Ascending aorta (tissue), 2 donors: ENCODE data around the gene CDC16. TPM values are rescaled to one million over a fixed set of nuclear protein-coding genes. Genes with fewer than 3 reads are reported as not detected.

Experiments
- DNase-seq, 2 donors: peaks; one replicate each; pipeline ENCODE4 v3.0.0-alpha.2; 2019; ENCODE audit warnings: low spot score in 2 of 2
- H3K27ac ChIP-seq, 2 donors: fragments of 200-600 bp; sonication (generic); one replicate each; pipeline ENCODE4 v1.5.1; 2016 to 2017; ENCODE audit warnings: mild to moderate bottlenecking in 1 of 2
- H3K27me3 ChIP-seq: fragments of 200-600 bp; sonication (generic); one replicate; pipeline ENCODE4 v1.5.1; 2017
- H3K36me3 ChIP-seq, 2 donors: fragments of 200-600 bp; sonication (generic); one replicate each; pipeline ENCODE4 v1.5.1; 2016
- H3K4me1 ChIP-seq, 2 donors: fragments of 200-600 bp; sonication (generic); one replicate each; pipeline ENCODE4 v1.5.1; 2016 to 2017; ENCODE audit warnings: mild to moderate bottlenecking in 1 of 2
- H3K4me3 ChIP-seq, 2 donors: fragments of 200-600 bp; sonication (generic); one replicate each; pipeline ENCODE4 v1.5.1; 2016 to 2017; ENCODE audit warnings: mild to moderate bottlenecking in 1 of 2
- H3K9me3 ChIP-seq, 2 donors: fragments of 200-600 bp; sonication (generic); one replicate each; pipeline ENCODE4 v1.5.1; 2016
- intact Hi-C: fragments of 100-400 bp; cut with DNase I; formaldehyde crosslinking; loops from one replicate; pipeline ENCODE4 v1.15.1; 2023
- total RNA-seq: library from RNA; depleted of rRNA; stranded (reverse); fragments of >200 nt; gene quantifications from one replicate; pipeline ENCODE4 v1.1.0, GENCODE V29; 2016
- TF ChIP-seq, protein P1 (sequence below), 3 experiments: fragments of 200-600 bp in 2 of 3; fragments of 450-650 bp in 1 of 3; sonication (generic) in 2 of 3; IDR thresholded peaks; one replicate each; pipeline ENCODE4 v1.5.1; 2016 to 2019; ENCODE audit warnings: antibody characterized with exemption in 3 of 3, mild to moderate bottlenecking in 1 of 3, moderate library complexity in 1 of 3

The CDC16 gene
- total RNA-seq, 1 donor from 2014 or later, result 41.1 TPM

DNA sequence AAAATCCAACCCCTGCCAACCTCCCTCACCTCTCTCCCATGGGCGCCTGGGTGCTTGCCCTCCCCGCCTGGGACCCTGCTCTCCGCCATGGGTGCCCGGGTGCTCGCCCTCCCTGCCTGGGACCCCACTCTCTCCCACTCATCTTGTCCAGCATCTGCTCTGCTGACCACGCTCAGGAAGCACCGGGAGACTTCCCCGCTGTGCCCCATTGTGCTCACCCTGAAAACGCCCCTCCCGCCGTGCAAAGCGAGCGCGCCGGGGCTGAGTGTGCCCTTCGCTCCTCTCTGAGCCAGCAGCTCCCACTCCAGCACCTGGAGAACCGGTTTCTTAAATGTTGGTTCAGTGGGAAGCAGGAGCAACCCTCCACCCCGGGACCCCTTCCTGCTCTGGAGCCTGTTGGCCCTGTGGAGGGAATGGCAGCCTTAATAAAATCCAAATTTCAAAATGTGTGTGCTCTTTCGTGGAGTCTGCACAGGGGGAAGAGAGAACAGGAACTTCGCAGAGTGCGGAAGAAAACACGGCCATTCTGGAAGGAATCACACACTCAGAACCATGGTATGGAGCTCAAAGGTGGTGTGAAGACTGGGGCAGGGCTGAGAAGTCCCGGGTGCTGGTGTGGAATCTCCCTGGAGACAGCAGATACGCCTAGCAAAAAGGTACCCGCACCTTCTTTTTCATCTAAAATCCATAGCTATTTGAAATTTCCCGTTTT, 23.1 kb upstream of the CDC16 start:
- Histone ChIP-seq H3K9me3 (no peaks in the 10 kb centered on the region), H3K27me3 (no peaks in the 10 kb centered on the region), H3K4me3 (no peak overlapping the region), H3K27ac (no peak overlapping the region), H3K4me1 (no peaks in the 10 kb centered on the region), H3K36me3 (no peaks in the 10 kb centered on the region)
- no peak for DNase-seq
- intact Hi-C loops, result no loop called here
- TF ChIP-seq, protein P1, sequence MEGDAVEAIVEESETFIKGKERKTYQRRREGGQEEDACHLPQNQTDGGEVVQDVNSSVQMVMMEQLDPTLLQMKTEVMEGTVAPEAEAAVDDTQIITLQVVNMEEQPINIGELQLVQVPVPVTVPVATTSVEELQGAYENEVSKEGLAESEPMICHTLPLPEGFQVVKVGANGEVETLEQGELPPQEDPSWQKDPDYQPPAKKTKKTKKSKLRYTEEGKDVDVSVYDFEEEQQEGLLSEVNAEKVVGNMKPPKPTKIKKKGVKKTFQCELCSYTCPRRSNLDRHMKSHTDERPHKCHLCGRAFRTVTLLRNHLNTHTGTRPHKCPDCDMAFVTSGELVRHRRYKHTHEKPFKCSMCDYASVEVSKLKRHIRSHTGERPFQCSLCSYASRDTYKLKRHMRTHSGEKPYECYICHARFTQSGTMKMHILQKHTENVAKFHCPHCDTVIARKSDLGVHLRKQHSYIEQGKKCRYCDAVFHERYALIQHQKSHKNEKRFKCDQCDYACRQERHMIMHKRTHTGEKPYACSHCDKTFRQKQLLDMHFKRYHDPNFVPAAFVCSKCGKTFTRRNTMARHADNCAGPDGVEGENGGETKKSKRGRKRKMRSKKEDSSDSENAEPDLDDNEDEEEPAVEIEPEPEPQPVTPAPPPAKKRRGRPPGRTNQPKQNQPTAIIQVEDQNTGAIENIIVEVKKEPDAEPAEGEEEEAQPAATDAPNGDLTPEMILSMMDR (IDR thresholded peaks at IDR 0.05), result no peak

DNA sequence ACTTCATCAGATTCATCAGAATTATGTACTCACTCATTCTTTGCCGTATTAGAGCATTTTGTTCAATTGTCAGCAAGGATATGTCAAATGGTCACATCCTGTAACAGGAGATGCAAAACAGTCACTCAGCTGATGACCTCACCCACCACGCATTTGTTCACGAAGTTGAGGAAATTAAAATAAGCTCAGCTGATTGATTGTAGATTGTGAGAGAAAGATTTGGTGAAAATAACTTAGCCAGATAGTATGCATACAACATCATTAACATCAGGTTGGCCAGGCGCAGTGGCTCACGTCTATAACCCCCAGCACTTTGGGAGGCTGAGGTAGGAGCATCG, 22.6 kb upstream of the CDC16 start:
- DNase-seq, result no peak
- H3K36me3 ChIP-seq, result no peaks in the 10 kb centered on the region
- TF ChIP-seq, protein P1 (IDR thresholded peaks at IDR 0.05), result no peak
- H3K4me3 ChIP-seq, result no peak overlapping the region
- no peaks in the 10 kb centered on the region for H3K9me3 ChIP-seq
- H3K27ac ChIP-seq, result no peak overlapping the region
- no peaks in the 10 kb centered on the region for H3K27me3 ChIP-seq
- intact Hi-C loops, result no loop called here
- no peaks in the 10 kb centered on the region for H3K4me1 ChIP-seq

- DNase-seq, result no peak
- H3K27me3 ChIP-seq, result no peaks in the 10 kb centered on the region
- no peak overlapping the region for H3K4me3 ChIP-seq
- H3K9me3 ChIP-seq, result no peaks in the 10 kb centered on the region
- no peaks in the 10 kb centered on the region for H3K36me3 ChIP-seq
- no peak overlapping the region for H3K27ac ChIP-seq
- H3K4me1 ChIP-seq, result no peaks in the 10 kb centered on the region
- TF ChIP-seq, protein P1 (IDR thresholded peaks at IDR 0.05), result no peak
- intact Hi-C loops, result no loop called here
Measured at GRCh38 chr13:114213980-114214379, 20.7 kb upstream of the CDC16 start.

GRCh38 chr13:114219392-114219791, 15.3 kb upstream of the CDC16 start:
- intact Hi-C loops, result no loop called here
- no peak overlapping the region for H3K4me3 ChIP-seq
- no peak for DNase-seq
- no peaks in the 10 kb centered on the region for H3K36me3 ChIP-seq
- no peaks in the 10 kb centered on the region for H3K4me1 ChIP-seq
- H3K27me3 ChIP-seq, result no peaks in the 10 kb centered on the region
- TF ChIP-seq, protein P1 (IDR thresholded peaks at IDR 0.05), result no peak
- no peak overlapping the region for H3K27ac ChIP-seq
- no peaks in the 10 kb centered on the region for H3K9me3 ChIP-seq

GRCh38 chr13:114222461-114222968, 12.2 kb upstream of the CDC16 start:
- Histone ChIP-seq H3K36me3 (no peaks in the 10 kb centered on the region), H3K9me3 (no peaks in the 10 kb centered on the region), H3K27me3 (no peaks in the 10 kb centered on the region), H3K4me1 (no peaks in the 10 kb centered on the region), H3K27ac (peak overlapping the region in 1 of 2 donors; percentile 45), H3K4me3 (no peak overlapping the region)
- DNase-seq, result no peak
- TF ChIP-seq, protein P1 (IDR thresholded peaks at IDR 0.05), result no peak
- intact Hi-C loops, result no loop called here
